NT2/D1 (cell line): ENCODE data around the gene LGALS9B.
"Not testable (repeated sequence)": the region's sequence is repeated elsewhere in the genome, so short reads cannot be mapped to it uniquely, and the experiment has no call there.

Experiments
- SUZ12 ChIP-seq: IDR thresholded peaks from 2 replicates; pipeline ENCODE4 v1.6.1; 2011; ENCODE audit not compliant: insufficient read length, insufficient read depth; ENCODE audit errors: extremely low read depth
- YY1 ChIP-seq: IDR thresholded peaks from 2 replicates; pipeline ENCODE4 v1.6.1; 2011; ENCODE audit not compliant: insufficient read length, insufficient read depth
- ZNF274 ChIP-seq: IDR thresholded peaks from 2 replicates; pipeline ENCODE4 v1.6.1; 2011; ENCODE audit warnings: mild to moderate bottlenecking, low read depth, low read length

- TF ChIP-seq ZNF274, YY1, SUZ12: not testable (repeated sequence)
These were observed 12.2 kb downstream of the LGALS9B start for GRCh38 chr17:20455106-20455505.
